ENCODE results near the gene ALG14.
"Not testable (repeated sequence)": the region's sequence is repeated elsewhere in the genome, so short reads cannot be mapped to it uniquely, and the experiment has no call there.

The ALG14 gene

DNA sequence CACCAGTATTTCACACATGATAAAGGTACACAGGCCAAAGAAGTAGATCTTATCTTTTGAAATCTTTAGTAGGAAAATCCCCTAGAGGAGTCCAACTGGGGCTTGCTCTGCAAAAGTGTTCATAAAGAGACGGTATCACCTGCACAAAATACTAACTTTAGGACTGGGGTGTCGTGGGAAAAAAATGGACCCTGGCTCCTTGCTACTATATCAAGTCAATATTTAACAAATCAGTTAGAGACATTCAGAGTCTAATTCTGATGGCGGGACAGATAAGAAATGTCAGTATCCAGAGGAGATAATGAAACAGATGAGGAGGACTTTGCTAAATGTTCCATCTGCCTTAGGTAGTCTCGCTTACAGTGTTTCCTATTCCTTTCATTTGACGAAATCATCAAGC, 120.2 kb downstream of the ALG14 start:
- DNase-seq (ENCODE audit: low spot score): no peak

DNA sequence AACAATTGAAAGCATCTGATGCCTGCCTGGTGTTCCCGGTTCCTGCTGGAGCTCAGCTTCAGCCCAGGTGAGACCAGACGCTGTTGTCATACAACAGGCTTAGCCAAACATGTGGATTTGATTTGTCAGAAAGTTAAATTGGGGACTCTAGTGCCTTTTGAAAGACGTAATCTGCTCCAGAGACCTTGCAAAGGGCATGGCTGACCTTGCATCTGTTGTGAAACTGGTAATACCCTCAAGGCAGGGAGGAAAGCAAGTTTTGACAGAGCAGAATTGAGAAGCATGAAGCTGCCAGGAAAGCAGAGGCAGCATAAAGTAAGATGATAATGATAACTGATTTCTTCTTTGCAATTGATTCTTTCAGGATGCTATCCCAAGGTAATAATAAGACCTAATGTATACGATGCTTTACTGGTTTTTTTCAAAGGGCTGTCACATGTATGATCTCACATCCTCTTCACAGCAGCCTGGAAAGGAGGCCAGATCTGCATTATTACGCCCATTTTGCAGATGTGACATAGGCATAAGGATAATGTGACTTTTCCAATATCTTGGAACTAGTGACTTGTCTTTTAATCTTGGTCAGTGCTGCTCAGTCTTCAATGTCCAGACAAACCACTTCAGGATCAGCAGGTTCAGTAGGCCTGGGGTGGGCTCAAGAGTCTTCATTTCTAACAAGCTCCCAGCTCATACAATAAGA, 121.1 kb downstream of the ALG14 start:
- no peak for DNase-seq (ENCODE audit: low spot score)

DNA sequence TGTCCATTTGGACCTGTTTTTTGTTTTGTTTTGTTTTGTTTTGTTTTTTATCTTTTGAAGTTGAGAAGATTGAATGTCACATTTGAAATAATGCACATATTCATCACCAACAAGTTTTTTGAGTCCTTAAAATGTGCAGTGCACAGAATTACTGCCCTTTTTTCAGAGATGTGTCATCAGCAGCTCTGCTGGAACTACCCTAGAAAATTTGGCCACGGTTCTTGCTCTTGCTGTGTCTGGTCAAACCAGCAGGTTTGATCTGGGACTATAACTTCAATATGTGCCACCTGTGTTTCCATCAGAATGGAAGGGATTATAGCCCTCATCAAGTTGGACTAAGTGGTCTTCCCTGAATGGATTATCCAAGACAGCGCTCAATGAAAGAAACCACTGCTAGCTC, 121.7 kb downstream of the ALG14 start:
- DNase-seq (ENCODE audit: low spot score): no peak

DNA sequence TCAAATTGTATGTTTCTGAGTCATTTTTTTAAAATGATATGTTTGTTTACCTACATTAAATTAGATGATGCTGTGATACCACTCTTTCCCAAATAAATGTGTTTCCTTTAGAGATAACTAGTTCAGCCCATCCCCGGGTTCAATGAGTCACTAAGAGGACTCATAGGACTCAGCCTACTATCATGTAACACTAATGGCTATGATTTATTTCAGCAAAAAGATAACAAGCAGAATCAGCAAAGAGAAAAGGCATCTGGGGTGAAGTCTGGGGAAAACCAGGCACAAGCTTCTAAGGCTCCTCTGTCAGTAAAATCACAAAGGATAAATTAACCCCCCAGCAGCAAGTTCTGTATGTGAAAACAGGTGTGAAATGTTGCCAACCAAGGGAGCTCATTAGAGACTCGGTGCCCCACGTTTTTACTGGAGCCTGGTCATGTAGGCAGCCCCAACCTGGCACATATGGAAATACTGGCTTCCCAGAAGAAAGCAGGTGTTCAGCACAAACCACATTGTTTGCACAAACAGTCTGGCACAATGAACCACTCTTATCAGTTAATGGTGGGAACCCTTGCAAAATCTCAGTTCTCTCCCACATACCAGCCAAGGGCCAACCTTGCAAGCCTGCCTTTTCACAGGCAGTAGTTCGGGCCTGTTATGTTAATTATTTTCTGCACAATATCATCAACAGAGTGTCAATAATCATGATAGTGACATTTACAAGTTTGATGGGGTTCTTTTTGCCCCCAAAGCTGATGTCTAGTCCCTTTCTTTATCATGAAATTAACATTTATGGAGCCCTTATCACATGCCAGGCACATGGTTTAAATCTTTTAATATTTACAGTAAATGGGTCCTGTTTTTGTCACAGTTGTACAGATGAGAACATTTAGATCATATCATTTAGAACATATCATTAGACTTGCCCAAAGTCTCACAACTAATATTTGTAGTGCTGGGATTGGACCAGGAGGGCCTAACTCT, 122.8 kb downstream of the ALG14 start:
- no peak for DNase-seq (ENCODE audit: low spot score)

DNA sequence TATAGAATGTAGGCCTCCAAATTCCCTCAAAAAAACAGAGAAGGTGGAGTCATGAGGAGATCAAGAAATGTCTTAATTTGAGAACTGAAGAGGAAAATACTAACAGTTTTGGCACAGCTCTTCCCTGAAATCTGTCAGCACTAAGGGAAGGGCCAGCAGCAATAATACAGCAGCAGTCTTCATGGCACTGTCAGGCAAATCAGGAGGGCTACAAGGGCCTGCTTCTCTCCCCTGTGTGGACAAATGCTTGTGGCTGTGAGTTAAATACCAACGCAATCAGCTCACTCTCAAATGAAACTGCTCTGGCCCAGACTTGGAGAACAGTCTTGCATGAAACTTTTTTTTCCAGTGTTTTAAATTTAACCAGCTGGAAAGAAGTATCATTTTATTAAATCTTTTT, 125.3 kb downstream of the ALG14 start:
- DNase-seq (ENCODE audit: low spot score): no peak

DNA sequence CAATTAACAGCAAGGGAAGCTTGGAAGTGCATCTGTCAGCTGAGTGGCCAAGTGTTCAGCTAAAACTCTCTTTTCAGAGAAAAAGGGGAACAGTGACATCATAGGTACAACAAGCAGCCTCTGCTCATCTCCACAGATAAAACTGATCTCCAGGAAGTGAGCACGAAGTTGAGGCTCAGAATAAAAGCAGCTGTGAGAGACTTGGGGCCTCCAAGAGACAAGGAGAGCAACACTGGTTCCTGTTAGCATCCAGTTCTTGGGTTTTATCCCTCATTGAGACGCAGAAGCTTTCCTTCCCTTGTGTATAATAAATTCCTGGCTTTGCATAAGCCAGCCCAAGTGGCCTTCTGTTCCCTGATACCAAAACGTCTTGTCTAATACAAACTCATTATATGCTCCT, 125.9 kb downstream of the ALG14 start:
- DNase-seq (ENCODE audit: low spot score): no peak

DNA sequence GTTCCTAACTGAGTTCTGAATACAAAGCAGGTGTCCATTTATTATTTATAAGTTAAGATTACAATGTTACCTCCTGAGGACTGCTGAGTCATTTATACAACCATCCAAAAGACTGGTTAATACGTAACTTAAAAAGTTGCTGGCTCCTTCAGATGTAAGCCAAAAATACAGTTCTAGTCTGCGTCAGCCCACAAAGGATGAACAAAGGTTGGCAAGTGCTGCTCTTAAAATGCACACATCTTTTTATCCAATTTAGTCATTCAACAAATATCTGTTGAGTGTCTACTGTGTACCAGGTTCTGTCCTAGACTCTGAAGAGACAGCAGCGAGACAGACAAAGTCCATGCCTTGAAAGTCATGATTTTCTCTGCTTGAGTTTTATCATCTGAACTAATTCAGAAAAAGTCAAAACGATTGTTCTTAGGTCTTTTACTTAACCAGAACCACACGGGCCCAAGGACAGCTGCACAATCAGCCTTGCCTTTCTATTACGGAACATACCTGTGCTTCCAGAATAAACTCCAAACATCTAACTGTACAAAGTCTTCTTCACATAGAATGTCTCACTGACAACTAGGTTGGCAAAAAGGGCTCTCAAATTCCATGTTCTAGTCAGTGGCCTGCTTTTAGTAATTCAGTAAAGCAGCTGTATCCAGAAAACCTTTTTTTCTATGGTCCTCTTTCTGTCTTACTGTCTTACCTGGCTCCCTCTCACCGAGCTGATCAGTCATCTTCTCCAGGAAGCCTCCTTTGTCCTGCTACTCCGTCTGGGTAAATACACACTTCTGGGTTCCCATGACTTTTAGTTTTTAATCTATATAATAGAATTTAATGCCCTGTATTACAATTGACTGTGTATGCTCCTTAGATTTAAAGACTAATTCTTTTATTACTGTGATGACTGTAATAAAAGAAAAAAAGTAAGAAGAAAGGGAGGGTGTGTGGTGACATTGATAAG, 130.3 kb downstream of the ALG14 start:
- DNase-seq (ENCODE audit: low spot score): no peak

DNA sequence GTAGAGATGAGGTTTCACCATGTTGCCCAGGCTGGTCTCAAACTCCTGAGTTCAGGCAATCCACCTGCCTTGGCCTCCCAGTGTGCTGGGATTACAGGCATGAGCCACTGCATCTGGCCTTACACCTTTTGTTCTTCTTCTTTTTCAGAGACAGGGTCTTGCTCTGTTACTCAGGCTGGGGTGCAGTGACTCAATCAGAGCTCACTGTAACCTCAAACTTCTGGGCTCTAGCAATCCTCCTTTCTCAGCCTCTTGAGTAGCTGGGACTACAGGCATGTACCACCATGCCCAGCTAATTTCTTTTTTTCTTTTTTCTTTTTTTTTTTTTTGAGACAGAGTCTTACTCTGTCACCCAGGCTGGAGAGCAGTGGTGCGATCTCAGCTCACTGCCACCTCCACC, 131.3 kb downstream of the ALG14 start:
- not testable (repeated sequence) for DNase-seq (ENCODE audit: low spot score)

DNA sequence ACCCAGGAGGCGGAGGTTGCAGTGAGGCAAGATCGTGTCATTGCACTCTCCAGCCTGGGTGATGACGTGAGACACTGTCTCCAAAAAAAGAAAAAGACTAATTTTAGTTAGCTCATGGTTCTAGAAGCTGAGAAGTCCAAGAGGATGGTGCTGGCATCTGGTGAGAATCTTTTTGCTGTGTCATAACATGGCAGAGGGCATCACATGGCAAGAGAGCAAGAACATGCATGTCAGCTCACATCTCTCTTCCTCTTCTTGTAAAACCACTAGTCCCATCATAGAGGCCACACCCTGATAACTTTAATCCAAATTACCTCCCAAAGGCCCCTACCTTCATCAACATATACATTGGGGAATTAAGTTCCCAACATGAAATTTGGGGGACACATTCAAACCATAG, 132.0 kb downstream of the ALG14 start:
- no peak for DNase-seq (ENCODE audit: low spot score)

DNA sequence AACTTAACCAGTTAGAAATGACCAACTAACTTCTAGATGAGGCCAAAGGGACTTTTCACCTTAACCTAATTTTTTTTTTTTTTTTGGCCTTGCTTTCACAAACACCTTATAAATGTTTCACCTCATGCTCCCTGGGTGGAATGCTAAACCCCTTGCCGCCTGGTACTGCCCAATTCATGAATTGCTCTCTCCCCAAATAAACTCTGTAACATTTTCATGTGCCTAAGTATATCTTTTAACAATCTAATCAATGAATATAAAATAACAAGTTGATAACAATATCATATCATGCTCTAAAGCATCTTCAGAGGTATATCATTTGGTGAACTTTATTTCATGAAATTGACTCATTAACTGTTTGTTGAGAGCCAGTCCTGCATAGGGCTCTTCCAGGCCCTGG, 134.9 kb downstream of the ALG14 start:
- no peak for DNase-seq (ENCODE audit: low spot score)

DNA sequence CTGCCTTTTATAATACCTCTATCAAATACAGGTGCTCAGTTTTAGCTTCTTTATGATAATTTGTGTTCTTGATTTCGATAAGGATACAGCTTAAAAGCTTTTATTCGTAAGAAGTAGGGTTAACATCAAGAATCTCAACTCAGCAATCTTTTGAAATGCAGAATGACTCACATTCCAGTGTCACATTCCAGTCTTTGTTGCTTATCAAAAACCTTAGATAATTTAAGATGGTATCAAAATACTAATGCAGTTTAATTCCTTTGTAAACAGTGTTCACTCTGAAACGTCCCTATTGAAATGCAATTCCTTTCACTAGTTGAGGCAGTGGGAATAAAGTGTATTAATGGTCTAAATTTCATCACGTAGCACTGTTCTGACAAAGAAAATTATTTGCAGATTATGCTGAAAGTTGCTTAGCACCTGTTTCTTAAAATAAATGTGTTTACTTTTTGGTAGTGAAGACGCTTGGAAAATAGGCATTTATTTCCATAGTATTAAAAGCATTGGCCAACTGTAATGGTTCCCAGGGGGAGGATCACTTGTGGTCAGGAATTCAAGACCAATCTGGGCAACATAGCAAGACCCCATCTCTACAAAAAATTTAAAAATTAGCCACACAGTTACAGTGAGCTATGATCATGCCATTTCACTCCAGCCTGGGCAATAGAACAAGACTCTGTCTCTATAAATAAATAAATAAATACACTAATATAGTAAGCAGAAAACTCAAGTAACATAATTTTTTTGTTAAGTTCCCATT, 135.7 kb downstream of the ALG14 start:
- no peak for DNase-seq (ENCODE audit: low spot score)

DNA sequence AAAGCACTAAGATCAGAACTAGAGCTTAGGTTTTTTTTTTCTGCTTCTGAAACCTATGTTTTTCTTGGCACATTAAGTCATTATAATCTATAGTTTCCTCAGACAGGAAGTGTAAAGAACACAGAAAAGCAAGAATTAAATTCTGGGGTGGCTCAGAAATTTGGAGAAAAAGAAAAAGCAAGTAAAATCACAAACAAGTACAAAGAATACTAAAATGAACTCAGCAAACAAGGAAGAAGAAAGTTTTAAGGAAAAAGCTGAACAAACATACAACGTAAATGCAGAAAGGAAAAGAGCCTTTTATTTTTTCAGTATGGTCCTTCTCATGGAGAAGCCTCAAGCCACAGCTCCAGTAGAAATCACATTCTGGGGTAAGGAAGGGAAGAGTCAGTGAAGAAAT, 137.3 kb downstream of the ALG14 start:
- no peak for DNase-seq (ENCODE audit: low spot score)

DNA sequence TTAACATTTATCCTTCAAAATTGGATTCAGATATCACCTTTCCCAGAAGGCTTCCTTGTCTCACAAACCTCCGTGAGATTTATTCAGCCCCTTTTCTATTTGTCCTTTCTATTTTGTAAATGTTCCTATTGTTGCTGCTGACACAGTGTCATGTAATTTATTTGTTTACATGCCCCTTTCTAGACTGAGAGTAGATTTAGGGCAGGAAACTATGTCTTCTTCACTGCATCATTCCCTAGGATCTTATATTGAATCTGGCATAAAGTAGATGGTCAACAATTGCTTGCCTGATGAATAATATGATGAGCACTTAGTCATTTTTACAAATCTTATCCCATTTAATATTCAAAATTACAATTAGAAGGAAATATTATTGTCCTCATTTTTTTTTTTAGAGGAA, 137.7 kb downstream of the ALG14 start:
- no peak for DNase-seq (ENCODE audit: low spot score)

DNA sequence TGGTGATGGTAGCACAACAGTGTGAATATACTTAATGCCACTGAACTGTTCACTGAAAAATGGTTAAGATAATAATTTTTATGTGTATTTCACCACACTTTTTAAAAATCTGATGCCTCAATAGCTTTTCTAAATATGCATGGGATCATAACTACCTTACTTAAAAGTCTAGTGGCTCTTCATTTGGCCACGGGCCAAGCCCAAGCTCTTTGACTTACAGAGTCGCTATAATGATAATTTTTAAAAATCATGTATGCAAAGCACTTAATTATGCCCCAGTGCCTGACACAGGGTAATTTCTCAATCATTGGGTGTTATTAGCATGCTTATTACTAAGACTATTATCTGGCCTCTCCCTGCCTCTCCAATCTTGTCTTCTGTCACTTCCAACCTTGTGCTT, 138.2 kb downstream of the ALG14 start:
- no peak for DNase-seq (ENCODE audit: low spot score)

DNA sequence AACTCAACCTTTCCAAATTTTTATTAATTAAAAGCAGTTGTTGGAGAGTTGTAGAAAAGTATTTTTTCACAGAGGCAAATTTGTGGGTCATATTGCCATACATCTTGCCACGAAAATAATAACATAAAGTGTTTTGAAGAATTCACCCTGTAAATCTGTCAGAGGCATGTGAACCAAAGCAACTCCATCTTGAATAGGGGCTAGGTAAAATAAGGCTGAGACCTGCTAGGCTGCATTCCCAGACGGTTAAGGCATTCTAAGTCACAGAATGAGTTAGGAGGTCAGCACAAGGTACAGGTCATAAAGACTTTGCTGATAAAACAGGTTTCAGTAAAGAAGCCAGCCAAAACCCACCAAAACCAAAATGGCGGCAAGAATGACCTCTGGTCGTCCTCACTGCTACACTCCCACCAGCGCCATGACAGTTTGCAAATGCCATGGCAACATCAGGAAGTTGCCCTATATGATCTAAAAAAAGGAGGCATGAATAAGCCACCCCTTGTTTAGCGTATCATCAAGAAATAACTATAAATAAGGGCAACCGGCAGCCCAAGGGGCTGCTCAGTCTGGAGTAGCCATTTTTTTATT, 141.4 kb downstream of the ALG14 start:
- DNase-seq (ENCODE audit: low spot score): no peak

DNA sequence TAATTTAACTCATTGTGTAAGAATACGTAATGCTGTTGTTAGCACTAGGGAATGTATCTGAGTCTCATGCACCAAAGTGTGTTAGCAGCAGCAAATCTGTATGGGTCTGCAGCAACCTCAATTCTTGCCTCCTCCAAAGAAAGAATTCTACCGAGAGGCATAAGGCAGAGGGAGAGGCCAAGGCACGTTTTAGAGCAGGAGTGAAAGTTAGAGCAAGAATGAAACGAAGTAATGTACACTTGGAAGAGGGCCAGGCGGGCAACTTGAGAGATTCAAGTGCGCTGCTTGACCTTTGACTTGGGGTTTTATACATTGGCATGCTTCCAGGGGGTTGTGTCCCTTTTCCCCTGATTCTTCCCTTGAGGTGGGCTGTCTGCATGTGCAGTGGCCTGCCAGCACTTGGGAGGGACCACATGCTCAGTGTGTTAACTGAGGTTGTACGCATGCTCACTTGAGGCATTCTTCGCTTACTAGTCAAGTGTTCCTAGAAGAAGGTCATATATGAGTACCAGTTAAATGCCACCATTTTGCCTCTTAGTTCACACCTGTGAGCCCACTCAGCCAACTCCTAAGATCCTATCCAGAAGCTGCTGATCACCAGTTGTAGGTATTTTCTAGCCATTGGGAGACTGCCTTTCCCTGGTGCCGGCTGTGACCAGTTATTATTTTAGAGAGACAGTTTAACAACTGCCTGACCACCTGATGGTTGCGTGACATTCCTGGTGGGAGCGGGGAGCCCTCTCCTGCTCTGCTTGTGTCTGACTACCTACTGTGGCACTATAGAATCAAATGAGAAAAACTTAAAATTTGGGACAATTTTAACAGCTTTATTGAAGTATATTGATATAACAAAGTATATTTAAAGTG, 143.2 kb downstream of the ALG14 start:
- no peak for DNase-seq (ENCODE audit: low spot score)

DNA sequence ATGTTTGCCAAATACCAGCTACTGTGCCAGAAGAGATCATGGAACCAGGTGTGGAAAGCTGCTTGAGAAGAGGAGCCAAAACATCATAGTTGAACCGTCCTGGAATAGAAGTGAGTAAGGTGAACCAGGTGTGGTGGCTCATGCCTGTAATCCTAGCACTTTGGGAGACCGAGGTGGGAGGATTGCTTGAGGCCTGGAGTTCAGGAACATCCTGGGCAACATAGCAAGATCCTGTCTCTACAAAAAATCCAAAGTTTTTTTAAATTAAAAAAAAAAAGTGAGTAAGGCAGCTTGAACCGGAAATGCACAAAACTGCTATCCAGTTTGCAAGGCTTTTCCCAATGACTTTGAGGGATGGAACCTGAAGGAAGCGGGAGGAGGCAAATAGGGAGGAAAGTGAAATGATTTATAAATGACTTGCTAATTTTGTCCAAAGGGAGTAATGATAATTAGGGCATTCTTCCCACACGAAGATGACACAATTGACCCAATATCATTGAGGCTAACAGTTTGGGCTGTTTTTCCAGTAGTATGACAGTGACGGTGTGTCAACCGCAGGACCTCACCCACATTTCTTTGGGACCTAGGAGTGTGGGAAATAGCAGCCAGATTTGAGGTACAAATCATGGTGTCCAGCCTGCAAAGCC, 144.3 kb downstream of the ALG14 start:
- no peak for DNase-seq (ENCODE audit: low spot score)

DNA sequence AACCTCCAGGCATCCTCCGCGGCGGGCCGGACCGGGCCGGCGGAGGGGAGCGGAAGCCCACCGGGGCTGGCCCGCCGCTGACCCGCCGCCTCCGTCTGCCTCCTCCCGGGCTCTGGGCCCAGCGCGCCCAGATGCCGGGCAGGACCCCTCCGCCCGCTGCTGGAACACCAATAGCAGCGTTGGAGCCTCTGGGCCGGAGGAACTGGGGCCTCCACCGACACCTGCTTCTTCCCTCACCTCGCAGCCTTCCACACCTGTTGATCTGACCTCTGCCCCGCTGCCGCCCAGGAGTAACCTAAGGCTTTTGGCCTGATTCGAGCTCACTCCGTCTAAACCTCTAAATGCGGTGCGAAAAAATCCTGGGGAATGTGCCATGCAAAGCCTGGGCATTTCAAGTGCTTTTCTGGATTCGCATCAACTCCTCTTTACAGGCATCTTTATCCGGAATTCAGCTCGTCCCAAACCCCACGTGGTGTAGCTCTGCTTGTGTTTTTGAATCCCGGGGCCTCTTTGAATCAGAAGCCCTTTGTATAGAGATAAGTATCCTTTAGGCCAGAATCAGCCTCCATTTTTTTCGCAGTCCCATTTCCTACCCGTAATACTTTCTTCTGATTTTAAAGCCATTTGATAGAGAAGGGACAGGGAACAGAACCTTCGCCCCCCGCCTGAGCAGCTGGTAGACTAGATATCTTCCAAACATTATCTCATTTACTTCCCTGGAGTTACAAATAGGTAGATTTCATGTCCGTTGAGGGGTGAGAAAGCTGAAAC, 145.2 kb downstream of the ALG14 start:
- no peak for DNase-seq (ENCODE audit: low spot score)

DNA sequence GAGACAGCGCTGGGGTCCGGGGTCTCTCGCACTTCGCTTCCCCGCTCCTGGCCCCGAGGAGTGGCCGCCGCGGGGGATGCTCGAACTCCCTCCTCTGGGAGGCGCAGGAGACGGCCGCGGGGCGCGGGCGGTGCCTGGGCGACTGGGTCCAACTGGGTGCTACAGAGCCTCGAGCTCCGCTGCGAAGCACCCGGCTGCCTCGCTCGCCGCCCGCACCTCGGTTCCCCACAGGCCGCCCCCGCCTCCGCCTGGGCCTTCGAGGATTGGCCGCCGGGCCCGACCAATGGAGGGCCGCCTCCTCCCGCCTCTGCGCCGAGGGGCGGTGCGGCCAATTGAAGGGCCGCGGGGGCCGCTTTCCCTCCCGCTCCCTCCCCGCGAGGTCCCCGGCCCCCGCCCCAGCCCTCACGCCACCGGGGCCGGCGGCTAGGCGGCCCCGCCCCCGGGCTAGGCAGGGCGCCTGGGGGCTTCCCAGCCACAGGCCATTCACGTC, 145.8 kb downstream of the ALG14 start, which contains the start of gene CNN3:
CNN3 (minus strand) TSS at position 196 of the 490 bp plus-strand sequence. CDS start 216 bp downstream, outside the sequence.
- DNase-seq (ENCODE audit: low spot score): peak; percentile 56

All from hematopoietic multipotent progenitor cell treated with erythropoietin and hydrocortisone succinate and interleukin-3 and kit ligand, for 15 days (in vitro differentiated cells).